K562 (cell line): Measurements from ENCODE around the gene CMPK1. TPM values are rescaled to one million over a fixed set of nuclear protein-coding genes. Genes with fewer than 3 reads are reported as not detected.

Experiments
- ATAC-seq: fragments of 200-7000 bp; cut with Tn5 transposase; 3 replicates; pipeline ENCODE4 v1.9.1; 2020; ENCODE audit warnings: moderate library complexity
- BruUV-seq: library from RNA; stranded (reverse); fragments of 400-500 nt; replicated peaks from 2 replicates; lab custom pipeline; 2021; lab: Mats Ljungman, UMichigan
- CTCF ChIA-PET: fragments of 300-600 bp; formaldehyde crosslinking; extraction: SDS; loops from one replicate; lab custom pipeline; 2021; ENCODE audit warnings: low intra/inter-chr PET ratio; lab: Yijun Ruan, JAX
- POLR2A ChIA-PET: fragments of 300-600, 350-650 bp; sonication (Branson Sonifier 250); formaldehyde crosslinking; extraction: SDS; loops from one replicate; lab custom pipeline; 2021; ENCODE audit warnings: antibody characterized with exemption, inconsistent platforms; lab: Yijun Ruan, JAX
- DNase-seq, 4 experiments: peaks; one replicate each; pipeline versions ENCODE4 v3.0.0 to v3.0.0-alpha.2; 2011 to 2018; ENCODE audit warnings: low spot score in 3 of 4, mixed read lengths in 3 of 4; ENCODE audit errors: extremely low read depth in 1 of 4
- FAIRE-seq: peaks from 2 replicates; lab custom pipeline; 2011; peaks lifted over from hg19 to GRCh38; lab: Jason Lieb, UNC
- H2AFZ ChIP-seq: 2 replicates; pipeline ENCODE4 v1.6.0; 2011; ENCODE audit warnings: low read depth, low read length, control low read depth, inconsistent platforms
- H3K27ac ChIP-seq: fragments of 200-600 bp; 3 replicates; pipeline ENCODE4 v1.8.0; 2011; ENCODE audit warnings: low read depth, mild to moderate bottlenecking, control low read depth, inconsistent platforms, low read length, moderate library complexity, mixed read lengths; ENCODE audit errors: extremely low read depth
- H3K27me3 ChIP-seq, 2 experiments: fragments of 300-600 bp in 1 of 2; 2 replicates in 1 of 2; 3 replicates in 1 of 2; pipeline versions ENCODE4 v1.6.0 to v1.8.0; 2011; ENCODE audit warnings: inconsistent platforms in 2 of 2, low read length in 2 of 2, mild to moderate bottlenecking in 1 of 2, mixed read lengths in 1 of 2, moderate library complexity in 1 of 2; ENCODE audit not compliant: control insufficient read depth in 2 of 2, insufficient read depth in 2 of 2
- H3K36me3 ChIP-seq: fragments of 300-600 bp; 3 replicates; pipeline ENCODE4 v1.8.0; 2011; ENCODE audit warnings: mild to moderate bottlenecking, low read length, inconsistent platforms; ENCODE audit not compliant: control insufficient read depth, insufficient read depth
- H3K4me1 ChIP-seq, 2 experiments: fragments of 200-600 bp in 1 of 2; replicated peaks in 1 of 2; 2 replicates in 1 of 2; 3 replicates in 1 of 2; pipeline versions ENCODE4 v1.5.1 to v1.8.0; 2011; ENCODE audit warnings: inconsistent platforms in 2 of 2, low read length in 2 of 2, mild to moderate bottlenecking in 1 of 2, mixed read lengths in 1 of 2, moderate library complexity in 1 of 2; ENCODE audit not compliant: control insufficient read depth in 2 of 2, insufficient read depth in 2 of 2
- H3K4me2 ChIP-seq: 2 replicates; pipeline ENCODE4 v1.6.1; 2011; ENCODE audit warnings: low read length, control low read depth, inconsistent platforms, mixed read lengths; ENCODE audit not compliant: insufficient read depth
- H3K4me3 ChIP-seq: fragments of 200-600 bp; sonication (generic), shearing (Covaris generic); 2 replicates; pipeline ENCODE4 v1.5.1; 2016; ENCODE audit warnings: control low read depth, inconsistent platforms
- H3K79me2 ChIP-seq: fragments of 200-600 bp; 3 replicates; pipeline ENCODE4 v1.8.0; 2011; ENCODE audit warnings: low read length, inconsistent platforms; ENCODE audit not compliant: control insufficient read depth, insufficient read depth
- H3K9ac ChIP-seq, 2 experiments: 2 replicates each; pipeline versions ENCODE4 v1.6.0 to v1.6.1; 2011; ENCODE audit warnings: low read depth in 2 of 2, low read length in 2 of 2, control low read depth in 1 of 2, inconsistent platforms in 1 of 2, mild to moderate bottlenecking in 1 of 2, mixed read lengths in 1 of 2; ENCODE audit not compliant: insufficient read depth in 1 of 2
- H3K9me1 ChIP-seq: one replicate; pipeline ENCODE4 v1.6.0; 2011; ENCODE audit warnings: inconsistent platforms, mild to moderate bottlenecking, low read length, moderate library complexity; ENCODE audit not compliant: control insufficient read depth, insufficient read depth
- H3K9me3 ChIP-seq: replicated peaks from 2 replicates; pipeline ENCODE4 v1.5.1; 2011; ENCODE audit warnings: low read depth, low read length, inconsistent platforms; ENCODE audit not compliant: control insufficient read depth, insufficient read depth
- H4K20me1 ChIP-seq: replicated peaks from 2 replicates; pipeline ENCODE4 v1.6.1; 2011; ENCODE audit warnings: low read length, inconsistent platforms, mixed read lengths; ENCODE audit not compliant: control insufficient read depth, insufficient read depth
- CHD1 ChIP-seq: fragments of 200-600 bp; sonication (generic); IDR thresholded peaks from one replicate; pipeline ENCODE4 v1.6.1; 2012; ENCODE audit warnings: mild to moderate bottlenecking, moderate library complexity, low read length, inconsistent platforms
- ETV1 ChIP-seq: fragments of 450-650 bp; conservative IDR thresholded peaks from 2 replicates; pipeline ENCODE4 v1.6.1; 2016; ENCODE audit warnings: missing genetic modification characterization, control low read depth, low read depth, missing compliant biosample characterization
- IRF2 ChIP-seq: sonication (generic); formaldehyde crosslinking; IDR thresholded peaks from 2 replicates; pipeline ENCODE4 v1.8.1; 2022; ENCODE audit warnings: mild to moderate bottlenecking, missing genetic modification reagents
- JUNB ChIP-seq: fragments of 450-650 bp; formaldehyde crosslinking; conservative IDR thresholded peaks from 2 replicates; pipeline ENCODE4 v1.4.0; 2020; ENCODE audit warnings: mild to moderate bottlenecking
- KLF6 ChIP-seq: fragments of 250-450 bp; sonication (Bioruptor Pico); IDR thresholded peaks from 2 replicates; pipeline ENCODE4 v1.4.0; 2020; ENCODE audit warnings: mild to moderate bottlenecking, moderate library complexity, borderline replicate concordance
- MTA3 ChIP-seq: fragments of 450-650 bp; formaldehyde crosslinking; IDR thresholded peaks from 2 replicates; pipeline ENCODE4 v1.6.1; 2017; ENCODE audit warnings: mild to moderate bottlenecking, borderline replicate concordance
- PHB ChIP-seq: fragments of 250-450 bp; sonication (Bioruptor Pico); IDR thresholded peaks from 2 replicates; pipeline ENCODE4 v1.5.0; 2021
- RAD51 ChIP-seq: fragments of 450-650 bp; IDR thresholded peaks from 2 replicates; pipeline ENCODE4 v1.7.1; 2016; ENCODE audit warnings: low read depth, mild to moderate bottlenecking, borderline replicate concordance
- SETDB1 ChIP-seq: IDR thresholded peaks from one replicate; pipeline ENCODE4 v1.6.1; 2012; ENCODE audit warnings: low read length, control low read depth, inconsistent platforms
- WGBS: fragments of 100-300 bp; shearing (Covaris generic); methylation state at CpG from one replicate; pipeline ENCODE4 v1.1.6; 2016; ENCODE audit warnings: low coverage, mixed read lengths; ENCODE audit not compliant: insufficient coverage; ENCODE audit errors: missing lambda C conversion rate; 5-methylcytosine and 5-hydroxymethylcytosine counted together
- in situ Hi-C: fragments of 300-500 bp; cut with MboI; formaldehyde crosslinking; loops from 4 replicates; pipeline ENCODE4 v1.15.0; 2018; ENCODE audit warnings: inconsistent platforms, mixed read lengths
- intact Hi-C: fragments of 100-400 bp; cut with micrococcal nuclease; formaldehyde crosslinking; loops from 2 replicates; pipeline ENCODE4 v1.14.2; 2022
- polyA plus RNA-seq, 8 experiments: library from polyadenylated mRNA; depleted of rRNA in 4 of 8; stranded (reverse) in 5 of 8; unstranded in 3 of 8; fragments of >200 nt; fragmentation: Nextera tagmentation in 2 of 8; fragmentation: Illumina TruSeq in 1 of 8; extraction: Ambion mirVana in 2 of 8; extraction: Trizol in 1 of 8; gene quantifications; 2 replicates each; pipeline versions ENCODE4 v1.2.1 to v1.2.3, GENCODE V29; 2011 to 2014; ENCODE audit warnings: inconsistent platforms in 1 of 8, missing spikeins in 1 of 8
- total RNA-seq, 7 experiments: library from RNA; depleted of rRNA in 6 of 7; stranded (reverse); fragments of >200 nt in 6 of 7; fragmentation: Illumina TruSeq in 2 of 7; extraction: Trizol in 2 of 7; gene quantifications; 2 replicates each; pipeline versions ENCODE4 v1.2.1 to v1.2.3, GENCODE V29; 2011 to 2021; ENCODE audit warnings: low replicate concordance in 1 of 7
- TF ChIP-seq, protein P1 (sequence below): fragments of 150-350 bp; conservative IDR thresholded peaks from 2 replicates; pipeline ENCODE4 v1.6.1; 2014; ENCODE audit warnings: low read length
- TF ChIP-seq, protein P2 (sequence below): IDR thresholded peaks from 2 replicates; pipeline ENCODE4 v1.6.1; 2011; ENCODE audit warnings: borderline replicate concordance, low read depth, mild to moderate bottlenecking, moderate library complexity, low read length; ENCODE audit not compliant: insufficient read depth, poor library complexity, severe bottlenecking

Gene CMPK1
- total and polyA plus RNA-seq, 9 of the 15 experiments (the other 6 are each of a cell fraction or from before 2014, with no cell fraction given): 54.5 to 197 (median 116) TPM

DNA sequence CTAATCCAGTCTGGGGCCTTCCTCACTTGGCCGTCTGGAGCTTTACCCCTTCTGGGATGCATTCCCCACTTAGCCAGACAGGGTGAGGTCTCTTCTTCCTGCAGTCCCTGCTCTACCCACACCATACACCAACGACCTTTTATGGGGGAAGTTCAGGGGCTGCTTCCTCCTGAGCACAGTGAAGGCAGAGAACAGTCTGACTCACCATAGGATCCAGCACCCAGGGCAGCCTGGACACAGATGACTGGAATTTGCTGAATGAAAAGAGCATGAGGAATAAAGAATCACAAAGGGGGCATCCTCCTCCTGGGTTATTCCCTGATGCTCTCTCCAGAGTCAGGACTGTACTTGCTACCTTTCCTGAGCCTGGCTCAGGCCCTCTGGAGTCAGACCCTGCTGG is 77.8 kb downstream of the CMPK1 start:
- Histone ChIP-seq H3K9ac (no peak overlapping the region), H3K79me2 (no peaks in the 10 kb centered on the region), H4K20me1 (no peaks in the 10 kb centered on the region), H3K27me3 (peaks cover 58 to 79% of the 10 kb centered on the region in 2 experiments), H3K27ac (no peak overlapping the region), H3K4me3 (no peak overlapping the region), H3K36me3 (no peaks in the 10 kb centered on the region), H2AFZ (no peak overlapping the region), H3K4me1 (peaks cover 0 to 4% of the 10 kb centered on the region in 2 experiments; a peak in 1 of 5 replicates), H3K9me1 (no peaks in the 10 kb centered on the region), H3K9me3 (no peaks in the 10 kb centered on the region), H3K4me2 (no peak overlapping the region)
- TF ChIP-seq PHB (CRISPR knock-in tag) (no peak), KLF6 (no peak), ETV1 (tag) (no peak), IRF2 (no peak), CHD1 (no peak), SETDB1 (no peak), MTA3 (no peak), RAD51 (no peak), JUNB (CRISPR knock-in tag) (no peak)
- TF ChIP-seq, protein P1, sequence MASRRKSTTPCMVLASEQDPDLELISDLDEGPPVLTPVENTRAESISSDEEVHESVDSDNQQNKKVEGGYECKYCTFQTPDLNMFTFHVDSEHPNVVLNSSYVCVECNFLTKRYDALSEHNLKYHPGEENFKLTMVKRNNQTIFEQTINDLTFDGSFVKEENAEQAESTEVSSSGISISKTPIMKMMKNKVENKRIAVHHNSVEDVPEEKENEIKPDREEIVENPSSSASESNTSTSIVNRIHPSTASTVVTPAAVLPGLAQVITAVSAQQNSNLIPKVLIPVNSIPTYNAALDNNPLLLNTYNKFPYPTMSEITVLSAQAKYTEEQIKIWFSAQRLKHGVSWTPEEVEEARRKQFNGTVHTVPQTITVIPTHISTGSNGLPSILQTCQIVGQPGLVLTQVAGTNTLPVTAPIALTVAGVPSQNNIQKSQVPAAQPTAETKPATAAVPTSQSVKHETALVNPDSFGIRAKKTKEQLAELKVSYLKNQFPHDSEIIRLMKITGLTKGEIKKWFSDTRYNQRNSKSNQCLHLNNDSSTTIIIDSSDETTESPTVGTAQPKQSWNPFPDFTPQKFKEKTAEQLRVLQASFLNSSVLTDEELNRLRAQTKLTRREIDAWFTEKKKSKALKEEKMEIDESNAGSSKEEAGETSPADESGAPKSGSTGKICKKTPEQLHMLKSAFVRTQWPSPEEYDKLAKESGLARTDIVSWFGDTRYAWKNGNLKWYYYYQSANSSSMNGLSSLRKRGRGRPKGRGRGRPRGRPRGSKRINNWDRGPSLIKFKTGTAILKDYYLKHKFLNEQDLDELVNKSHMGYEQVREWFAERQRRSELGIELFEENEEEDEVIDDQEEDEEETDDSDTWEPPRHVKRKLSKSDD: no peak
- TF ChIP-seq, protein P2, sequence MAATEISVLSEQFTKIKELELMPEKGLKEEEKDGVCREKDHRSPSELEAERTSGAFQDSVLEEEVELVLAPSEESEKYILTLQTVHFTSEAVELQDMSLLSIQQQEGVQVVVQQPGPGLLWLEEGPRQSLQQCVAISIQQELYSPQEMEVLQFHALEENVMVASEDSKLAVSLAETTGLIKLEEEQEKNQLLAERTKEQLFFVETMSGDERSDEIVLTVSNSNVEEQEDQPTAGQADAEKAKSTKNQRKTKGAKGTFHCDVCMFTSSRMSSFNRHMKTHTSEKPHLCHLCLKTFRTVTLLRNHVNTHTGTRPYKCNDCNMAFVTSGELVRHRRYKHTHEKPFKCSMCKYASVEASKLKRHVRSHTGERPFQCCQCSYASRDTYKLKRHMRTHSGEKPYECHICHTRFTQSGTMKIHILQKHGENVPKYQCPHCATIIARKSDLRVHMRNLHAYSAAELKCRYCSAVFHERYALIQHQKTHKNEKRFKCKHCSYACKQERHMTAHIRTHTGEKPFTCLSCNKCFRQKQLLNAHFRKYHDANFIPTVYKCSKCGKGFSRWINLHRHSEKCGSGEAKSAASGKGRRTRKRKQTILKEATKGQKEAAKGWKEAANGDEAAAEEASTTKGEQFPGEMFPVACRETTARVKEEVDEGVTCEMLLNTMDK: no peak
- intact Hi-C loops: no loop called here
- FAIRE-seq: peak; percentile 35
- no peak for DNase-seq
- in situ Hi-C loops: no loop called here
- ATAC-seq: peak; percentile 5; the same call in 1 of the 3 replicates
- no TSS peak for BruUV-seq
- CTCF ChIA-PET: no interaction called here
- POLR2A ChIA-PET: interaction anchor here (1.6 kb wide), 1 partner anchor 9 kb away, joined by 6 read pairs; no protein-coding TSS in a partner anchor
- 0% methylated on average over 2 of the region's 2 CpGs for WGBS
